ENCODE results near the gene TBC1D23.
"Not testable (repeated sequence)": the region's sequence is repeated elsewhere in the genome, so short reads cannot be mapped to it uniquely, and the experiment has no call there.

Gene TBC1D23

DNA sequence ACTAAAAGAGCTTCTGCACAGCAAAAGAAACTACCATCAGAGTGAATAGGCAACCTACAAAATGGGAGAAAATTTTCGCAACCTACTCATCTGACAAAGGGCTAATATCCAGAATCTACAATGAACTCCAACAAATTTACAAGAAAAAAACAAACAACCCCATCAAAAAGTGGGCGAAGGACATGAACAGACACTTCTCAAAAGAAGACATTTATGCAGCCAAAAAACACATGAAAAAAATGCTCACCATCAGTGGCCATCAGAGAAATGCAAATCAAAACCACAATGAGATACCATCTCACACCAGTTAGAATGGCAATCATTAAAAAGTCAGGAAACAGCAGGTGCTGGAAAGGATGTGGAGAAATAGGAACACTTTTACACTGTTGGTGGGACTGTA lies 91.0 kb downstream of the TBC1D23 start:
- DNase-seq (ENCODE audit: low spot score) = not testable (repeated sequence)

DNA sequence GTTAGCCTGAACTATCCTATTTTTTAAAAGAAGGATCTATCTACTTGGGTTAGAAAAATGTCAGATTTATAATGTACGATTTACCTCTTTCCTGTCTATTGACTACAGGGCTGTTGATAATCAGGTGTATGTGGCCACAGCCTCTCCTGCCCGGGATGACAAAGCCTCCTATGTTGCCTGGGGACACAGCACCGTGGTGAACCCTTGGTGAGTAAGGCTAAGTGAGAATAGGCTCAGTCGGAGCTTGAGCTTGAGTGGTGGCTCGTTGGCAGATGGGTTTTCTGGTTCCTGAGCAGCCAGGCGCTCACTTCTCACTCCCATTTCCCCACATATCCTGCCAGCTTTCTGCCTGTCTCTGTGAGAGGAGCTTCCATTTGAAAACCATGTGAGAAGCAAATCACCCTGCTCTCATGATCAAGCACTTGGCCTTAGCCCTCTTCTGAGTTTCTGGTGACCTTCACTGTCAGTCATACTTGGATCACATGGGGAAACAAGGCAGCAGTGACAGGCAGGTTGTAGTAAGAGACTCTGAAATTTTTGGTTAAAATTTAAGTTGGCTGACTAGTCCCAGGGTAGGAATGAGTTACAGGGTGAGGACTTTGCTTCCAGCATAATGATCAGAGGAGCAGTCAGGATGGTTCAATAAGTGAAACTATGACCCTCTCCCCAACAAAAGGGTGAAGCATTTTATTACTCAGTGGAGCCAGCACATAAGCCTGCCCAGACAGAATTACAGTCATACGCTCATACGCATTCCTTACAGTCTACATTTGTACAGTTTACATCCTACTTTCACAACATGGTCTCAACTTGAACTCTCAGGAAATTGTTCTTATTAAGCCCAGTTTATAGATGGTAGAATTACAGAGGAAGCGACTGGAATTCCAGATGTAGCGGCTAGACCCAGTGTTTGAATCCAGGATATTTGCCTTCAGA lies 91.8 kb downstream of the TBC1D23 start:
- no peak for DNase-seq (ENCODE audit: low spot score)

DNA sequence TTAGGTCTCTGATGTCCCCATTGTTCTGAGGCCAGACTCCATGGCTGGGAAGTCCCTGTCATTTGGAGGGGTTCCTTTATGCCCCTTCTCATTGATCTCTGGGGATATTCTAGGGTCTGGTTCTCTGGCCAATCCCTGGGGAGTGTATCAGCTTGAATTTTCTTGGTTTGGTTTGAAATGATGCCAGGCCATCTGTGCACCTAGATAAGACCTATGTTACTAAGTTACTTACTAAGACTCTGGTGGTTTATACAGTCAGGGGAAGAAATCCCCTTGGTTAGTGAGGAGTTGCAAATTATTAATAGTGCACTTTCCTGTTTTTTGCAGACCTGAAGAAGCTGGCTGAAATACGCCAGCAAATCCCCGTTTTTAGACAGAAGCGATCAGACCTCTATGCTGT lies 94.1 kb downstream of the TBC1D23 start:
- DNase-seq (ENCODE audit: low spot score) = no peak

DNA sequence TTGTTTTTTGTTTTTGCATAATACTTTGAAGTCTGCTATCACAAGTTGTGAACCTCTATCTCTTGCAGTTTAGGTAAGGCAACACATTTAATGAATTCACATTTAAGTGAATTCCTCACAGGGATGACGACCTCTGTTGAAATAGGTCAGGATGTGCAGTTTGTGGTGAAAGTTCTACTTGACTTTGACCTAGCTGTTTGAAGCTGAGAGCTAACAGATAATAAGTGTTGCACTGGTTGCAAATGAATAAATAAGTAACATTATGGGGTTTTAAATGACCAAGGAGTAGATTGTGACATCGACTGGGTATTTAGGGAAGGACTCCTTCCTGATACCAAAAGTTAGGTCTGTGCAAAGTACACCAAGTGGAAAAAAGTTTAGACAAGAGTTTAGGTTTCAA lies 97.6 kb downstream of the TBC1D23 start:
- no peak for DNase-seq (ENCODE audit: low spot score)

- DNase-seq (ENCODE audit: low spot score) = no peak
Observed at GRCh38 chr3:100359035-100359434, 98.2 kb downstream of the TBC1D23 start.

GRCh38 chr3:100360757-100361496 lies 100.1 kb downstream of the TBC1D23 start:
- DNase-seq (ENCODE audit: low spot score) = no peak

- DNase-seq (ENCODE audit: low spot score) = no peak
Observed at GRCh38 chr3:100361897-100362296, 101.1 kb downstream of the TBC1D23 start.

DNA sequence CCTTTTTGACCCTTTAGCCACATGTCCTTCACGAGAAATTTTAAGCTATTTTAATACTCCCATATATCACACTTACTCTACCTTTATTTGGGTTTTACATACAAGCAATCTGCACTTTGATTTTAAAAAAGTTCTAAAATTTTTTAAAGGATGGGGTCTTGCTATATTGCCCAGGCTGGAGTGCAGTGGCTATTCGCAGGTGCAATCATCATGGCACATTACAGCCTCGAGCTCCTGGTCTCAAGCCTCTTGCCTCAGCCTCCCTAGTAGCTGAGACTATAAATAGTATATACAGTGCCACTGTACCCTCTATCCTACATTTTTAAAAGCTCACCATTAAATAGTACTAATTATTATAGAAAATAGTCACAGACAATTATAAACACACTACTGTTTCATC lies 103.6 kb downstream of the TBC1D23 start:
- DNase-seq (ENCODE audit: low spot score) = no peak

DNA sequence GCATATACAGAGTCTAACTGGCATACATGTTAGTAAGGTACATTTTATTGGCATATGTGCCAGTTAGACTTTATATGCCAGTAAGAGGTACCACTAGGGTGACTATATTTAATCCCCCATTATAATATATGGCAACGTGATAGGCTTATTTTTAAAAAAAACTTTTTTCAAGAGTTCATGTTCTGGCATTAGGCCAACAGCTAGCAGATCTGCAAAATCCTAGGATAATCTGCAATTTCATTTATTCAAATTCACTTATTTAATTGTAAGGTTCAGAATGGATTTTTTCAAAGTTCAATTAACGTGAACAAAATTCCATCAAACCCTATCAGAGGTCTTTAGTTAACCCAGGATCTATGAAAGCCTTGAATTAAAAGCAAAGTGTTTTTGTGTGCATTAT lies 105.6 kb downstream of the TBC1D23 start:
- no peak for DNase-seq (ENCODE audit: low spot score)

GRCh38 chr3:100368441-100368840 lies 107.6 kb downstream of the TBC1D23 start:
- no peak for DNase-seq (ENCODE audit: low spot score)

GRCh38 chr3:100370756-100371155 lies 110.0 kb downstream of the TBC1D23 start:
- no peak for DNase-seq (ENCODE audit: low spot score)

DNA sequence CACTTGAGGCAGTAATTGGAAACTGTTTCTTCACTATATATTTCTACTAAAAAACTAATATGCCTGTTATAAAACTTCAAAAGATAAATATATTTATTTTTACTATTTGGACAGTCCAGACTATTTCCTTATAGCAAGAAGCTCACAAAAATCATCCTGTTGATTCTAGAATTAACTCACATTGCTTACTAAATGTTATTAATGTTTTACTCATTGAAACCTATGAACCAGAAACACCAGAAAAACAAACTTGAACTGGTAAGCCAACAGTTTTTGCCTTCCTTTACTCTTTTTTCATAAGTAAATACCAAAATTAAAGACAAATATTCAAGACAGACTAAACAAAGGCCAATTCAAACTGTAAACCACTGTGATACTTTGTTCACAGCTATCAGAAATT lies 113.7 kb downstream of the TBC1D23 start:
- DNase-seq (ENCODE audit: low spot score) = no peak
